ENCODE results near the gene RPP21. TPM values are rescaled to one million over a fixed set of nuclear protein-coding genes. Genes with fewer than 3 reads are reported as not detected.

Gene RPP21
- total RNA-seq, 3 donors from 2014 or later (not counting 1 experiment from before 2014, with no cell fraction given) = 24.6 to 33.3 (median 31.4) TPM

- H3K9me3 Mint-ChIP-seq = no peaks in the 10 kb centered on the region
- whole genome bisulfite sequencing (ENCODE audit: insufficient coverage) = 29% methylated on average over 5 of the region's 5 CpGs
- Histone ChIP-seq H3K9me3 (ENCODE audit: control insufficient read depth, insufficient read depth, low read length) (no peaks in the 10 kb centered on the region), H3K36me3 (ENCODE audit: control insufficient read depth, insufficient read depth, low read length) (no peaks in the 10 kb centered on the region), H3K27me3 (ENCODE audit: control insufficient read depth, insufficient read depth, low read length) (peaks cover 16% of the 10 kb centered on the region), H3K4me3 (ENCODE audit: low read length) (no peak overlapping the region), H3K27ac (ENCODE audit: low read length) (no peak overlapping the region), H3K4me1 (ENCODE audit: control insufficient read depth, insufficient read depth, low read length) (peaks cover 7% of the 10 kb centered on the region)
- intact Hi-C loops (cut with micrococcal nuclease) = no loop called here
- H3K27ac Mint-ChIP-seq = no peak overlapping the region
- no peak overlapping the region for H3K4me3 Mint-ChIP-seq
- ATAC-seq = no peak
- TF ChIP-seq, protein P1, sequence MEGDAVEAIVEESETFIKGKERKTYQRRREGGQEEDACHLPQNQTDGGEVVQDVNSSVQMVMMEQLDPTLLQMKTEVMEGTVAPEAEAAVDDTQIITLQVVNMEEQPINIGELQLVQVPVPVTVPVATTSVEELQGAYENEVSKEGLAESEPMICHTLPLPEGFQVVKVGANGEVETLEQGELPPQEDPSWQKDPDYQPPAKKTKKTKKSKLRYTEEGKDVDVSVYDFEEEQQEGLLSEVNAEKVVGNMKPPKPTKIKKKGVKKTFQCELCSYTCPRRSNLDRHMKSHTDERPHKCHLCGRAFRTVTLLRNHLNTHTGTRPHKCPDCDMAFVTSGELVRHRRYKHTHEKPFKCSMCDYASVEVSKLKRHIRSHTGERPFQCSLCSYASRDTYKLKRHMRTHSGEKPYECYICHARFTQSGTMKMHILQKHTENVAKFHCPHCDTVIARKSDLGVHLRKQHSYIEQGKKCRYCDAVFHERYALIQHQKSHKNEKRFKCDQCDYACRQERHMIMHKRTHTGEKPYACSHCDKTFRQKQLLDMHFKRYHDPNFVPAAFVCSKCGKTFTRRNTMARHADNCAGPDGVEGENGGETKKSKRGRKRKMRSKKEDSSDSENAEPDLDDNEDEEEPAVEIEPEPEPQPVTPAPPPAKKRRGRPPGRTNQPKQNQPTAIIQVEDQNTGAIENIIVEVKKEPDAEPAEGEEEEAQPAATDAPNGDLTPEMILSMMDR (IDR thresholded peaks at IDR 0.05) = no peak
- no peak for DNase-seq
- H3K4me1 Mint-ChIP-seq = peaks cover 4 to 5% of the 10 kb centered on the region in 2 donors
- peaks cover 41 to 79% of the 10 kb centered on the region in 2 donors for H3K27me3 Mint-ChIP-seq (ENCODE audit: low read depth in 2 of 2)
- no peaks in the 10 kb centered on the region for H3K36me3 Mint-ChIP-seq
These were observed 49.2 kb downstream of the RPP21 start for GRCh38 chr6:30394139-30394538.

Other genes with a start within 250 kb of the RPP21 start
- not detected for gene TRIM31, start 232.1 kb upstream of the RPP21 start, total RNA-seq
- gene TRIM40, start 209.0 kb upstream of the RPP21 start, total RNA-seq = under 1 TPM in 2 of 3 donors, not detected in 1; 0.26 to 0.30 TPM
- not detected for gene TRIM10, start 183.9 kb upstream of the RPP21 start, total RNA-seq
- gene TRIM15, start 181.6 kb upstream of the RPP21 start, total RNA-seq = not detected
- gene TRIM26, start 131.8 kb upstream of the RPP21 start, total RNA-seq = 10 to 100 TPM; 69.3 to 73.7 (median 71.6) TPM
- 10 to 100 TPM; 32.1 to 40.1 (median 38.5) TPM for gene TRIM39, start 18.2 kb upstream of the RPP21 start, total RNA-seq
- gene HLA-E, start 144.4 kb downstream of the RPP21 start, total RNA-seq = 1,000 to 10,000 TPM; 1,807 to 2,048 (median 1,904) TPM
- gene GNL1, start 211.3 kb downstream of the RPP21 start, total RNA-seq = 100 to 1,000 TPM; 137 to 208 (median 187) TPM
- gene PRR3, start 212.1 kb downstream of the RPP21 start, total RNA-seq = 10 to 100 TPM in 2 of 3 donors, 1 to 10 TPM in 1; 9.5 to 14.8 (median 13.9) TPM
- gene ABCF1, start 226.3 kb downstream of the RPP21 start, total RNA-seq = 100 to 1,000 TPM in 2 of 3 donors, 10 to 100 TPM in 1; 91.4 to 138 (median 138) TPM